H9 (cell line): Measurements from ENCODE around the gene SPRN. TPM values are rescaled to one million over a fixed set of nuclear protein-coding genes. Genes with fewer than 3 reads are reported as not detected.
"Not testable (repeated sequence)": the region's sequence is repeated elsewhere in the genome, so short reads cannot be mapped to it uniquely, and the experiment has no call there.

Source experiments
- DNase-seq: peaks from one replicate; pipeline ENCODE4 v3.0.0-alpha.2; 2017
- H2AFZ ChIP-seq: one replicate; pipeline ENCODE4 v1.6.1; 2013; ENCODE audit warnings: mild to moderate bottlenecking, low read length, control low read depth, moderate library complexity
- H2AK5ac ChIP-seq: 2 replicates; pipeline ENCODE4 v1.6.1; 2013; ENCODE audit warnings: low read length, control low read depth, mixed read lengths; ENCODE audit not compliant: insufficient read length
- H2BK120ac ChIP-seq: one replicate; pipeline ENCODE4 v1.6.1; 2013; ENCODE audit warnings: low read depth, mild to moderate bottlenecking, low read length, control low read depth, inconsistent platforms; ENCODE audit not compliant: poor library complexity, severe bottlenecking
- H2BK12ac ChIP-seq: 2 replicates; pipeline ENCODE4 v1.6.1; 2013; ENCODE audit warnings: low read length, control low read depth, mixed read lengths, low read depth; ENCODE audit not compliant: insufficient read length
- H2BK15ac ChIP-seq: 2 replicates; pipeline ENCODE4 v1.6.1; 2013; ENCODE audit warnings: low read depth, low read length, control low read depth
- H2BK20ac ChIP-seq: one replicate; pipeline ENCODE4 v1.6.1; 2013; ENCODE audit warnings: low read depth, mild to moderate bottlenecking, low read length, control low read depth, inconsistent platforms; ENCODE audit not compliant: poor library complexity, severe bottlenecking
- H2BK5ac ChIP-seq: 2 replicates; pipeline ENCODE4 v1.6.1; 2013; ENCODE audit warnings: low read length, control low read depth, mixed read lengths; ENCODE audit not compliant: insufficient read length
- H3K14ac ChIP-seq: 2 replicates; pipeline ENCODE4 v1.6.1; 2013; ENCODE audit warnings: low read length, control low read depth; ENCODE audit not compliant: insufficient read depth
- H3K18ac ChIP-seq: 2 replicates; pipeline ENCODE4 v1.6.1; 2013; ENCODE audit warnings: low read depth, mild to moderate bottlenecking, mixed read lengths, low read length, control low read depth; ENCODE audit not compliant: insufficient read length
- H3K23ac ChIP-seq: 2 replicates; pipeline ENCODE4 v1.6.1; 2013; ENCODE audit warnings: low read length, control low read depth, mixed read lengths, low read depth; ENCODE audit not compliant: insufficient read length
- H3K23me2 ChIP-seq: 2 replicates; pipeline ENCODE4 v1.6.1; 2013; ENCODE audit warnings: low read depth, mild to moderate bottlenecking, mixed read lengths, low read length, control low read depth; ENCODE audit not compliant: insufficient read length, poor library complexity, severe bottlenecking
- H3K27ac ChIP-seq: 2 replicates; pipeline ENCODE4 v1.5.1; 2013; ENCODE audit warnings: low read length, control low read depth, mixed read lengths, low read depth; ENCODE audit not compliant: insufficient read length
- H3K27me3 ChIP-seq: 2 replicates; pipeline ENCODE4 v1.6.1; 2013; ENCODE audit warnings: low read length, control low read depth, inconsistent platforms; ENCODE audit not compliant: insufficient read depth
- H3K4ac ChIP-seq: 2 replicates; pipeline ENCODE4 v1.6.1; 2013; ENCODE audit warnings: low read depth, mild to moderate bottlenecking, control low read depth, inconsistent platforms, low read length, moderate library complexity
- H3K4me1 ChIP-seq: 2 replicates; pipeline ENCODE4 v1.6.1; 2013; ENCODE audit warnings: low read length, control low read depth, inconsistent platforms; ENCODE audit not compliant: insufficient read depth
- H3K4me2 ChIP-seq: 2 replicates; pipeline ENCODE4 v1.6.1; 2013; ENCODE audit warnings: low read length, control low read depth, mixed read lengths; ENCODE audit not compliant: insufficient read length, insufficient read depth
- H3K56ac ChIP-seq: 2 replicates; pipeline ENCODE4 v1.6.1; 2013; ENCODE audit warnings: low read depth, mild to moderate bottlenecking, mixed read lengths, low read length, control low read depth; ENCODE audit not compliant: insufficient read length
- H3K79me1 ChIP-seq: 2 replicates; pipeline ENCODE4 v1.6.1; 2013; ENCODE audit warnings: low read depth, mild to moderate bottlenecking, moderate library complexity, low read length, control low read depth, inconsistent platforms; ENCODE audit not compliant: insufficient read depth, poor library complexity, severe bottlenecking
- H3K79me2 ChIP-seq: 2 replicates; pipeline ENCODE4 v1.6.1; 2013; ENCODE audit warnings: low read length, control low read depth, inconsistent platforms; ENCODE audit not compliant: insufficient read depth
- H3K9ac ChIP-seq: 2 replicates; pipeline ENCODE4 v1.6.1; 2013; ENCODE audit warnings: low read length, control low read depth, mixed read lengths; ENCODE audit not compliant: insufficient read length; ENCODE audit errors: extremely low read depth
- H3K9me3 ChIP-seq: one replicate; pipeline ENCODE4 v1.6.1; 2013; ENCODE audit warnings: low read depth, low read length, inconsistent platforms; ENCODE audit not compliant: control insufficient read depth
- H3T11ph ChIP-seq: one replicate; pipeline ENCODE4 v1.6.1; 2013; ENCODE audit warnings: mild to moderate bottlenecking, low read length, control low read depth, inconsistent platforms
- H4K20me1 ChIP-seq: one replicate; pipeline ENCODE4 v1.6.1; 2013; ENCODE audit not compliant: control insufficient read depth, insufficient read length, insufficient read depth
- H4K5ac ChIP-seq: 2 replicates; pipeline ENCODE4 v1.6.1; 2013; ENCODE audit warnings: low read depth, mild to moderate bottlenecking, mixed read lengths, low read length, control low read depth; ENCODE audit not compliant: insufficient read length
- H4K8ac ChIP-seq: replicated peaks from 2 replicates; pipeline ENCODE4 v1.6.1; 2013; ENCODE audit warnings: low read length, control low read depth, mixed read lengths, low read depth; ENCODE audit not compliant: insufficient read length
- H4K91ac ChIP-seq: 2 replicates; pipeline ENCODE4 v1.6.1; 2013; ENCODE audit warnings: low read depth, mild to moderate bottlenecking, moderate library complexity, mixed read lengths, low read length, control low read depth; ENCODE audit not compliant: insufficient read length
- H3K27ac Mint-ChIP-seq, 3 experiments: 2 replicates in 2 of 3; 3 replicates in 1 of 3; pipeline ENCODE4 v1.8.0; 2020 to 2021; ENCODE audit warnings: mixed read lengths in 3 of 3, mild to moderate bottlenecking in 1 of 3, moderate library complexity in 1 of 3
- H3K27me3 Mint-ChIP-seq: 2 replicates; pipeline ENCODE4 v1.8.0; 2021; ENCODE audit warnings: low read depth, mild to moderate bottlenecking, moderate library complexity, mixed read lengths
- H3K36me3 Mint-ChIP-seq, 3 experiments: 2 replicates in 2 of 3; 3 replicates in 1 of 3; pipeline ENCODE4 v1.8.0; 2020 to 2021; ENCODE audit warnings: low read depth in 3 of 3, mixed read lengths in 3 of 3; ENCODE audit not compliant: insufficient read depth in 1 of 3
- H3K4me1 Mint-ChIP-seq, 2 experiments: 2 replicates each; pipeline ENCODE4 v1.8.0; 2020; ENCODE audit warnings: mixed read lengths in 2 of 2
- H3K4me3 Mint-ChIP-seq, 2 experiments: 2 replicates in 1 of 2; 3 replicates in 1 of 2; pipeline ENCODE4 v1.8.0; 2020 to 2021; ENCODE audit warnings: mild to moderate bottlenecking in 2 of 2, mixed read lengths in 2 of 2, moderate library complexity in 1 of 2
- H3K9me3 Mint-ChIP-seq, 2 experiments: 2 replicates in 1 of 2; 3 replicates in 1 of 2; pipeline ENCODE4 v1.8.0; 2020; ENCODE audit warnings: mild to moderate bottlenecking in 2 of 2, mixed read lengths in 2 of 2, moderate library complexity in 1 of 2
- WGBS: extraction: QIAGEN DNeasy Blood & Tissue Kit; methylation state at CpG from one replicate; pipeline ENCODE4 v1.1.7; 2013; ENCODE audit warnings: missing lambda C conversion rate, low lambda C conversion rate, mixed read lengths; ENCODE audit not compliant: insufficient read length; ENCODE audit errors: extremely low coverage; 5-methylcytosine and 5-hydroxymethylcytosine counted together
- long read RNA-seq: library from polyadenylated mRNA; unstranded; transcript quantifications from one replicate; pipeline ENCODE4 v2.0.0, GENCODE V29; 2020
- total RNA-seq: library from RNA; stranded (reverse); gene quantifications from 2 replicates; pipeline ENCODE4 v1.2.1, GENCODE V29; 2021

Gene SPRN, protein sequence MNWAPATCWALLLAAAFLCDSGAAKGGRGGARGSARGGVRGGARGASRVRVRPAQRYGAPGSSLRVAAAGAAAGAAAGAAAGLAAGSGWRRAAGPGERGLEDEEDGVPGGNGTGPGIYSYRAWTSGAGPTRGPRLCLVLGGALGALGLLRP
- total RNA-seq, result 0.42 TPM in 2 replicates
- long read RNA-seq, result 0 reads

DNA sequence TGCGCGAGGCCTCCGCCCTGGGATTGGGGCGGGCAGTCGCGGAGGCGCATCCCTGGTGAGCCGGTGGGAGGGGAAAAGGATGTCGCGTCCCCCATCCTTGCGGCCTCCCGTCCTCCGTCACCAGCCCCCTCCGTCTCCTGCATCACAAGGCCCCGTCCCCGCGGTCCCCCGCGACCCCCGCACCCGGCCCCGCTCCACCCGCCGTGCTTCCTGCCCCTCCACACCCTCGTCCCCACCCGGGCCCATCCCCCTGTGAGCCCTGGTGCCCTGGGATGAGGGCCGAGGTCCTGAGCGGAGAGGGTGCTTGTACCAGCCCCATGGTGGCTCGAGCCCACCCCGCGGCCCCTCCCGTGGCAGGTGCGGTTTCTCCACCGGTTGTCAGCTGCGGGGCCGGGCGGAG, at the start of gene SPRN:
TSS of gene SPRN (minus strand) at position 25 of the 400 bp plus-strand sequence. CDS start 944 bp downstream, outside the sequence.
- H3K18ac ChIP-seq, H3T11ph ChIP-seq, H3K27ac Mint-ChIP-seq, H3K4me1 Mint-ChIP-seq, H2BK15ac ChIP-seq, H3K14ac ChIP-seq, H3K79me2 ChIP-seq, H2BK20ac ChIP-seq, H4K5ac ChIP-seq, H3K27ac ChIP-seq, H3K56ac ChIP-seq, H4K8ac ChIP-seq, H3K9ac ChIP-seq, H3K9me3 ChIP-seq, H3K79me1 ChIP-seq, H4K91ac ChIP-seq, H2BK12ac ChIP-seq, H3K23ac ChIP-seq, H2AK5ac ChIP-seq, H3K27me3 ChIP-seq, H2BK5ac ChIP-seq, H4K20me1 ChIP-seq, H2AFZ ChIP-seq, H2BK120ac ChIP-seq, H3K23me2 ChIP-seq, H3K36me3 Mint-ChIP-seq, H3K4ac ChIP-seq, DNase-seq, H3K4me1 ChIP-seq, H3K4me2 ChIP-seq: not testable (repeated sequence)
- H3K4me3 Mint-ChIP-seq, result peak within 1 kb of the TSS; percentile 36 to 73
- H3K9me3 Mint-ChIP-seq, result peaks cover 9 to 12% of the 10 kb centered on the region in 2 experiments
- peaks cover 11% of the 10 kb centered on the region for H3K27me3 Mint-ChIP-seq
- WGBS, result no CpG with 5 or more reads among the region's 37 CpGs
